Testis (tissue), 3 donors: Measurements from ENCODE around the gene PRKACB. TPM values are rescaled to one million over a fixed set of nuclear protein-coding genes. Genes with fewer than 3 reads are reported as not detected.

ENCODE experiments used
- DNase-seq: peaks from one replicate; pipeline ENCODE4 v3.0.0-alpha.2; 2019
- H3K27ac ChIP-seq, 2 donors: fragments of 200-600 bp; sonication (generic); one replicate each; pipeline ENCODE4 v1.5.1; 2019
- H3K27me3 ChIP-seq: fragments of 200-600 bp; sonication (generic); one replicate; pipeline ENCODE4 v1.5.1; 2019
- H3K36me3 ChIP-seq: fragments of 200-600 bp; sonication (generic); one replicate; pipeline ENCODE4 v1.5.1; 2017; ENCODE audit warnings: low read depth; ENCODE audit errors: missing control alignments
- H3K4me1 ChIP-seq: fragments of 200-600 bp; sonication (generic); one replicate; pipeline ENCODE4 v1.5.1; 2019
- H3K4me3 ChIP-seq, 2 donors: fragments of 200-600 bp; sonication (generic); one replicate each; pipeline ENCODE4 v1.5.1; 2017 to 2019
- H3K9me3 ChIP-seq: fragments of 200-600 bp; sonication (generic); one replicate; pipeline ENCODE4 v1.5.1; 2017
- CTCF ChIP-seq, 3 experiments: fragments of 450-650 bp in 2 of 3; fragments of 200-600 bp in 1 of 3; sonication (generic) in 1 of 3; IDR thresholded peaks; one replicate each; pipeline ENCODE4 v1.5.1; 2016 to 2019; ENCODE audit warnings: antibody characterized with exemption in 3 of 3, mild to moderate bottlenecking in 2 of 3, moderate library complexity in 1 of 3
- POLR2A ChIP-seq: fragments of 450-650 bp; IDR thresholded peaks from one replicate; pipeline ENCODE4 v1.6.1; 2017; ENCODE audit warnings: antibody characterized with exemption, mild to moderate bottlenecking, moderate library complexity
- WGBS, 2 donors: methylation state at CpG; one replicate each; pipeline ENCODE4 v1.1.5; 2018; 5-methylcytosine and 5-hydroxymethylcytosine counted together
- intact Hi-C: fragments of 100-400 bp; cut with DNase I; formaldehyde crosslinking; loops from one replicate; pipeline ENCODE4 v1.15.1; 2023; ENCODE audit warnings: low total_unique reads
- polyA plus RNA-seq: library from polyadenylated mRNA; stranded (reverse); fragments of 350-450 nt; fragmentation: Illumina TruSeq; extraction: RNeasy Lipid Tissue Mini Kit (QIAGEN cat#74804); gene quantifications from one replicate; pipeline ENCODE4 v1.2.3, GENCODE V29; 2014; ENCODE audit warnings: low read depth, low replicate concordance; ENCODE audit not compliant: insufficient read depth
- total RNA-seq, 2 donors: library from RNA; depleted of rRNA; stranded (reverse); fragments of >200 nt; gene quantifications; one replicate each; pipeline ENCODE4 v1.2.3, GENCODE V29; 2016

PRKACB gene
- total and polyA plus RNA-seq, 3 donors from 2014 or later: 10.4 to 26.7 (median 21.1) TPM

DNA sequence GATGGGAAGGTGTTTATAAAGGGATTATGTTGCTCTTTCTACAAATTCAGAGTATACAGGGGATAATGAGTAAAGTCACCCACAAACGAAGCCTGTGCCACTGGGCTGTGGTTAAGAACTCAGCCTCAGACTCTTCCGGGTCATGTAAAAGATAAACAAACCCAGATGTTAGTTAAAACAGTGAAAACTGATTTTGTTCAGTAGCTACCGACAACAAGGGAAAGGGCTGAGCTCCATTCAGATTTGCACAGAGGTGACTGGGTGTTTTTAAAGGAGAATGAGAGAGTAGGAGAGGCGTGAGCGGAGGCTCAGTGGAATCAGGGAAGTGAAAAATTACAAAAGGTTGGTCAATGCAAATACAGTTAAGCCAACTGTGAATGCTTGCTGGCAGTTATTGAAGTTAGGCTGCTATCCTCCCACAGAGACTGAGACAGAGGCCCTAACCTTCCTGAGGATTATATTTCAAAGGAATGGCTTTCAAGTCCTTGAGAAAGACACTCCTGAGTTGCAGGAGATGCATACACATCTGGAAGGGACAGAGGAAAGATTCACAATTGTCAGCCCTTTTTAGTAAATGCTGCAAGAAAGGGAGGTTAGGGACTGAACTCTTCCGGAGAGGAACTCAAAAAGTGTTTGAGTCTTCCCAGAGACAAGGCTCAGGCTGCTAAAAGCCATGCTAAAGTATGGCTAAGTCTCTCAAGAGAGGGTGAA lies 127.5 kb downstream of the PRKACB start:
- no peaks in the 10 kb centered on the region for H3K9me3 ChIP-seq
- intact Hi-C loops: no loop called here
- H3K4me3 ChIP-seq: no peak overlapping the region
- H3K27ac ChIP-seq: no peak overlapping the region
- DNase-seq: no peak
- H3K27me3 ChIP-seq: no peaks in the 10 kb centered on the region
- 49 to 52% methylated on average over 6 of the region's 6 CpGs for WGBS, 2 donors
- H3K36me3 ChIP-seq: no peaks in the 10 kb centered on the region
- TF ChIP-seq CTCF (IDR thresholded peaks at IDR 0.05): no peak
- no peak for TF ChIP-seq POLR2A
- H3K4me1 ChIP-seq: no peaks in the 10 kb centered on the region

DNA sequence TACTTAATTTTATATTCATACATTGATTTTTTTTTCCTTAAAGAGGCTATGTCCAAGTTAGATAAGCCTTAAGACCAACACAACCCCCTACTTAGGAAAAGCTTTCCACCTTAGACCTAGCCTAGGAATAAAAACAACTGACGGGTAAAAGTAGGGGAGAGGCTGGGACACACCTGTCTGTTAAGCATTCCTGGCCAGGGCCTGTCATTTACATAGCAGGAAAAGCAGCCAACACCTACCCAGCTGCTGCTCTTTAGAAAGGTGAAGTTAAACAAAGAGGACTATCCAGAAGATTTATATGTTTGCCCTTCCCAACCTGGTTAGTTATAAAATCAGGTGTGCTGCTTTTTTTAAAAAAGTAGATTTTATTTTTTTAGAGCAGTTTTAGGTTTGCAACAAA lies 128.3 kb downstream of the PRKACB start:
- Histone ChIP-seq H3K27me3 (no peaks in the 10 kb centered on the region), H3K4me3 (no peak overlapping the region), H3K9me3 (no peaks in the 10 kb centered on the region), H3K36me3 (no peaks in the 10 kb centered on the region), H3K4me1 (no peaks in the 10 kb centered on the region), H3K27ac (no peak overlapping the region)
- no peak for DNase-seq
- whole genome bisulfite sequencing, 2 donors: 81 to 87% methylated on average over 1 of the region's 1 CpG
- intact Hi-C loops: no loop called here
- TF ChIP-seq CTCF (IDR thresholded peaks at IDR 0.05) (no peak), POLR2A (no peak)

- 94 to 98% methylated on average over 1 of the region's 1 CpG for WGBS, 2 donors
- no peaks in the 10 kb centered on the region for H3K4me1 ChIP-seq
Measured at GRCh38 chr1:84277343-84278059, 133.4 kb downstream of the PRKACB start.

GRCh38 chr1:84278905-84279304 lies 134.8 kb downstream of the PRKACB start:
- Histone ChIP-seq H3K9me3 (no peaks in the 10 kb centered on the region), H3K27ac (no peak overlapping the region), H3K4me1 (no peaks in the 10 kb centered on the region), H3K4me3 (no peak overlapping the region), H3K27me3 (no peaks in the 10 kb centered on the region), H3K36me3 (no peaks in the 10 kb centered on the region)
- WGBS, 2 donors: 63 to 66% methylated on average over 6 to 7 of the region's 7 CpGs
- TF ChIP-seq POLR2A: no peak
- no peak for TF ChIP-seq CTCF (IDR thresholded peaks at IDR 0.05)
- intact Hi-C loops: no loop called here
- no peak for DNase-seq

More at GRCh38 chr1:84277343-84278059, 133.4 kb downstream of the PRKACB start:
- Histone ChIP-seq H3K36me3 (no peaks in the 10 kb centered on the region), H3K4me3 (no peak overlapping the region), H3K27ac (no peak overlapping the region), H3K9me3 (no peaks in the 10 kb centered on the region), H3K27me3 (no peaks in the 10 kb centered on the region)
- no peak for DNase-seq
- TF ChIP-seq POLR2A (no peak), CTCF (IDR thresholded peaks at IDR 0.05) (no peak)
- intact Hi-C loops: no loop called here
